IgD-negative memory B cell (primary cell): ENCODE measurements around the gene ING5. TPM values are rescaled to one million over a fixed set of nuclear protein-coding genes. Genes with fewer than 3 reads are reported as not detected.
"Not testable (repeated sequence)": the region's sequence is repeated elsewhere in the genome, so short reads cannot be mapped to it uniquely, and the experiment has no call there.

Experiments
- H3K27ac Mint-ChIP-seq, 3 donors: one replicate each; pipeline ENCODE4 v1.8.0; 2020 to 2022; ENCODE audit warnings: mild to moderate bottlenecking in 3 of 3, mixed read lengths in 3 of 3, moderate library complexity in 1 of 3
- H3K27me3 Mint-ChIP-seq: one replicate; pipeline ENCODE4 v1.8.0; 2021; ENCODE audit warnings: mixed read lengths
- H3K36me3 Mint-ChIP-seq: one replicate; pipeline ENCODE4 v1.8.0; 2020; ENCODE audit warnings: mild to moderate bottlenecking, mixed read lengths
- H3K4me1 Mint-ChIP-seq, 3 donors: one replicate each; pipeline ENCODE4 v1.8.0; 2020 to 2022; ENCODE audit warnings: mixed read lengths in 3 of 3, mild to moderate bottlenecking in 1 of 3
- H3K4me3 Mint-ChIP-seq, 4 donors: one replicate each; pipeline ENCODE4 v1.8.0; 2020 to 2022; ENCODE audit warnings: mild to moderate bottlenecking in 4 of 4, mixed read lengths in 4 of 4, moderate library complexity in 3 of 4
- H3K9me3 Mint-ChIP-seq, 3 donors: one replicate each; pipeline ENCODE4 v1.8.0; 2020 to 2021; ENCODE audit warnings: mixed read lengths in 3 of 3, mild to moderate bottlenecking in 1 of 3
- polyA plus RNA-seq: library from polyadenylated mRNA; unstranded; fragments of 300-500 nt; fragmentation: Illumina TruSeq; gene quantifications from one replicate; pipeline ENCODE4 v1.2.3, GENCODE V29; 2021

The ING5 gene
- polyA plus RNA-seq, 1 donor from 2014 or later, result 34.0 TPM

GRCh38 chr2:241734467-241735208 lies 32.8 kb downstream of the ING5 start, which contains the start of gene D2HGDH:
Gene D2HGDH (plus strand): TSS chr2:241734630. CDS start chr2:241735225, 595 bp downstream.
- no peaks in the 10 kb centered on the region for H3K9me3 Mint-ChIP-seq
- H3K27ac Mint-ChIP-seq, result peak within 1 kb of the TSS; percentile 73 to 92 (median 83)
- no peaks in the 10 kb centered on the region for H3K27me3 Mint-ChIP-seq

GRCh38 chr2:241736111-241736510 lies 34.3 kb downstream of the ING5 start:
- Mint-ChIP-seq H3K9me3 (no peaks in the 10 kb centered on the region), H3K27me3 (no peaks in the 10 kb centered on the region), H3K4me1 (peaks cover 7 to 11% (median 8%) of the 10 kb centered on the region in 3 donors), H3K36me3 (peaks cover 3% of the 10 kb centered on the region), H3K27ac (peak overlapping the region in 1 of 3 donors; percentile 83), H3K4me3 (peak overlapping the region; percentile 84 to 90 (median 88))

More at GRCh38 chr2:241734467-241735208, 32.8 kb downstream of the ING5 start, which contains the start of gene D2HGDH:
- H3K36me3 Mint-ChIP-seq, result peaks cover 3% of the 10 kb centered on the region
- H3K4me3 Mint-ChIP-seq, result peak within 1 kb of the TSS; percentile 84 to 93 (median 88)
- peaks cover 7 to 18% (median 9%) of the 10 kb centered on the region in 3 donors for H3K4me1 Mint-ChIP-seq

GRCh38 chr2:241738040-241738686 lies 36.3 kb downstream of the ING5 start:
- Mint-ChIP-seq H3K27me3 (no peaks in the 10 kb centered on the region), H3K27ac (peak overlapping the region in 1 of 3 donors; percentile 83), H3K4me3 (peak overlapping the region in 2 of 4 donors; percentile 49 to 85), H3K36me3 (peaks cover 3% of the 10 kb centered on the region), H3K9me3 (no peaks in the 10 kb centered on the region), H3K4me1 (peaks cover 0 to 8% (median 6%) of the 10 kb centered on the region in 3 donors)

DNA sequence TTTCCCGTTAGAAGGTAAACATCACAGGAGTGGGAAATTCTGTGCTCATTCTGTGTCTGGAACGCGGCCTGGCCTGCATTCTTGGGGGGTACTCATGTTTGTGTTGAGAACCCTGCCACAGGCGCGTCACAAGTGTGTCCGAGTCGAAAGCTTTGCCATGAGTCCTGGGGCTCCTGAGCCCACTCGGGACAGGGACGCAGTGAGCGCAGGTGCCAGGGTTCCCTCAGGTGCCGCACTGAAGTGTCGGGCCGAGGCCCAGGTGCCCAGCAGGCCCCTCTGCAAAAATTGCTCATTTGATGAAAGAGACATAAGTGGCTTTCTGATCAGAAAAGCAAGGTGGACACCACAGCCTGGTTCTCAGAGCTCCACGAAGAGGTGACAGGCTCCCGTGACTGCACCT lies 37.3 kb downstream of the ING5 start:
- Mint-ChIP-seq H3K27me3 (no peaks in the 10 kb centered on the region), H3K36me3 (peaks cover 3% of the 10 kb centered on the region), H3K9me3 (no peaks in the 10 kb centered on the region), H3K27ac (peak overlapping the region in 2 of 3 donors; percentile 19 to 83), H3K4me1 (peaks cover 0 to 8% (median 6%) of the 10 kb centered on the region in 3 donors), H3K4me3 (peak overlapping the region in 3 of 4 donors; percentile 12 to 64 (median 41))

GRCh38 chr2:241739651-241740050 lies 37.8 kb downstream of the ING5 start:
- Mint-ChIP-seq H3K9me3 (no peaks in the 10 kb centered on the region), H3K27me3 (no peaks in the 10 kb centered on the region), H3K27ac (peak overlapping the region in 2 of 3 donors; percentile 4 to 19), H3K4me3 (peak overlapping the region in 1 of 4 donors; percentile 41), H3K36me3 (peaks cover 3% of the 10 kb centered on the region), H3K4me1 (peaks cover 0 to 8% (median 6%) of the 10 kb centered on the region in 3 donors)

DNA sequence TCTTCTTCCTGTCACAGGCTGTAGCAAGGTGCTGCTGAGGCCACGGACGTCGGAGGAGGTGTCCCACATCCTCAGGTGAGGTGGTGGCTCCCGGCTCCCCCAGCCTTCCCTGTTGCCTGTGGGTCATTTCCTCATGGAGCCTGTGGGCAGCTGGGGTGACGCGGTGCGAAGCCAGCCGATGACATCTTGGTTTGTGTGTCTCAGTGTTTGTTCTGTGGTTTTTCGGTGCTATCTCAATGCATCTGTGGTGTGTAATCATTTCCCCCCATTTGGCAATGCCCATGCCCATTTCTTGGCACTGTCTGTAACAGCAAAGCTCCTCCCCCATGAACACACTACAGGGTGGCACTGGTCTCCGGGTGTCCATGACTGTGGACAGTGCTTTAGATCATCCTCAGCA lies 39.2 kb downstream of the ING5 start:
- Mint-ChIP-seq H3K27ac (peak overlapping the region in 1 of 3 donors; percentile 44), H3K4me1 (peaks cover 4 to 7% (median 6%) of the 10 kb centered on the region in 3 donors), H3K4me3 (no peak overlapping the region), H3K27me3 (no peaks in the 10 kb centered on the region), H3K36me3 (peaks cover 10% of the 10 kb centered on the region), H3K9me3 (no peaks in the 10 kb centered on the region)

GRCh38 chr2:241742320-241742939 lies 40.6 kb downstream of the ING5 start:
- H3K27me3 Mint-ChIP-seq, result no peaks in the 10 kb centered on the region
- no peak overlapping the region for H3K27ac Mint-ChIP-seq
- peaks cover 3 to 7% (median 4%) of the 10 kb centered on the region in 3 donors for H3K4me1 Mint-ChIP-seq
- peaks cover 12% of the 10 kb centered on the region for H3K36me3 Mint-ChIP-seq
- no peaks in the 10 kb centered on the region for H3K9me3 Mint-ChIP-seq
- no peak overlapping the region for H3K4me3 Mint-ChIP-seq

DNA sequence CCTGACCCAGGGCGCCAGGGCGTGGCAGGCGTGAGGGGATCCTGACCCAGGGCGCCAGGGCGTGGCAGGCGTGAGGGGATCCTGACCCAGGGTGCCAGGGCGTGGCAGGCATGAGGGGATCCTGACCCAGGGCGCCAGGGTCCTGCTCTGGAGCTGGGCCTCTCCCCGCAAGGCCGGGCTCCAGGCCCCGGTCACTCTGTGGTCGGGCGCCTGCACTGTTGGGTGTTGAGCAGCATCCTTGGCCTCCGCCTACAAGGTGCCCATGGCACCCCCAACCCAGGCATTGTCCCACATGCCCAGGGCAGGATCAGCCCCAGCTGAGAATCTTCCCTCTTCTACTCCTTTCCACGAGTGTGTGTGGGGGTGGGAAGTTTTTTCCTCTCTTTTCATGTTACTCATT lies 41.2 kb downstream of the ING5 start:
- H3K9me3 Mint-ChIP-seq, H3K27me3 Mint-ChIP-seq, H3K4me1 Mint-ChIP-seq, H3K27ac Mint-ChIP-seq, H3K4me3 Mint-ChIP-seq: not testable (repeated sequence)
- peaks cover 13% of the 10 kb centered on the region for H3K36me3 Mint-ChIP-seq

- Mint-ChIP-seq H3K4me1 (peaks cover 3 to 7% (median 4%) of the 10 kb centered on the region in 3 donors), H3K9me3 (no peaks in the 10 kb centered on the region), H3K27me3 (no peaks in the 10 kb centered on the region), H3K4me3 (no peak overlapping the region), H3K27ac (no peak overlapping the region), H3K36me3 (peaks cover 14% of the 10 kb centered on the region)
These were observed 41.8 kb downstream of the ING5 start for GRCh38 chr2:241743620-241744019.

DNA sequence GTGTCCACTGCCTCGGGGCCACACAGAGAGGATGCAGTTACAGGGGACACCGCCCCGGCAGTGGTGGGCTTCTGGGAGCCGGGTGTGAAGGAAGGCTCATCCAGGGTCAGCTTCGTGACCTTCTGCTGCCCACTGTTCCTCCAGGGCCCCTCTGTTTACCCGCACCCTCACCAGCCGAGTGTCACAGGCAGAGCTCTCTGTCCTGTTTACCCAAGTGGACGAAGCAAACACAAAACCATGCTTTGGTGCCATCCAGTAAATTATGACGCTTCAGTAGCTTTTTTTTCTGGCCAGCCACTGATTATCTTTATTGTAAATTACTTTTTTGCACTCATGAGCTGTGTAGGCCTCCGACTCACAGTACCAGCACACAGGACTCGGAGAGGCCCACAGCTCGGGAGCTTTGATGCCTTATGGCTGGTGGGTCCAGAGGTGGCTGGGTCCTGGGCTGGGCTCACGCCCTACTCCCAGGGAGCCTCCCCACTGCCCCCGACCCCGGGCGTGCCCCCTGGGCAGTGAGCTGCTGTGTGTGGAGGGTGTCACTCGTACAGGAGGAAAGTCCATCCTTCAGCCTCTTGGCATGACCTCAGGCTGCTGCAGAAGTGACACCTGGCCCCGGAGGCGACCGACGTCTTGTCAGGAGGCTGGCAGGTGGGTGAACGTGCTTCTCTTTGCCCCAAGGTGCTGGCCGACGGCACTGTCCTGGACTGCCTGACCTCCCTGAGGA lies 42.4 kb downstream of the ING5 start:
- H3K27ac Mint-ChIP-seq, result no peak overlapping the region

DNA sequence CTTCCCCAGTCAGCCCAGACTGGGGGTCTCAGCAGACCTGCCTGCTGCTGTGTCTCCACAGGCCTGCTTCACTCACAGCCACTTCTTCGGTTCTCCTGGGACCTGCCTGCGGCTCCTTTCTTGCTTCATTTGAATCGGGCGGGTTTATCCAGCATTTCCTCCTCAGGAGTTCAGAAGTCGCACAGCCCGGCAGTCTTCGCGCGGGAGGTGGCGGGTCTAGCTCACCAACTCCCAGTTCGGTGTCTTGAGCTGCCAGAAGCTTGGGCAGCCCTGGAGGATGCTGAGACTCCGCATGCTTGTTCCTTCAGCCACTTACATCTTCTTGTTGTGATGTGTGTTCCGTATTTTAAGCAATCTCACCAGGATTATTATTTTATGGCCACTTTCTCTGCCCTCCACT lies 43.4 kb downstream of the ING5 start:
- H3K27me3 Mint-ChIP-seq, result no peaks in the 10 kb centered on the region
- H3K4me1 Mint-ChIP-seq, result peaks cover 0 to 7% (median 2%) of the 10 kb centered on the region in 3 donors
- no peak overlapping the region for H3K27ac Mint-ChIP-seq
- peaks cover 18% of the 10 kb centered on the region for H3K36me3 Mint-ChIP-seq
- H3K9me3 Mint-ChIP-seq, result peaks cover 0 to 3% (median 0%) of the 10 kb centered on the region in 3 donors
- no peak overlapping the region for H3K4me3 Mint-ChIP-seq

More for the DNA sequence above, 42.4 kb downstream of the ING5 start:
- peaks cover 2 to 7% (median 3%) of the 10 kb centered on the region in 3 donors for H3K4me1 Mint-ChIP-seq
- no peaks in the 10 kb centered on the region for H3K9me3 Mint-ChIP-seq
- no peak overlapping the region for H3K4me3 Mint-ChIP-seq
- H3K36me3 Mint-ChIP-seq, result peaks cover 14% of the 10 kb centered on the region
- no peaks in the 10 kb centered on the region for H3K27me3 Mint-ChIP-seq

DNA sequence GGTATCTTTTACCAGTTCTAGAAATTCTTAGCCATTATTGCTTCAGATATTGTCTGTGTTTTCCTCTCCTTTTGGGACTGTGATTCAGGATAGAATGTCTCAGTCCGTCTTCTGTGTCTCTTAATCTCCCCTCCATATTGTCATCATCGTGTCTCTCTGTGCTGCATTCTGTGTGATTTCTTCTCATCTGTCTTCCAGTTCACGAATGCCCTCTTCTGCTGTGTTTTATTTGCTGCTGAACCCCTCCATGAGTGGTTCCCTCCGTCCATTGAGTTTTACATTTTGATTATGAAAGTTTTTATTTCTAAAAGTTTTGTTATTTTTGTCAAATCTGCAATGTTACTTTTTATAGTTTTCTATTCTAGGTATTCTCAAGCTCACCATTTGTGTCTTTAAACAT lies 44.2 kb downstream of the ING5 start:
- Mint-ChIP-seq H3K4me1 (peaks cover 0 to 7% (median 1%) of the 10 kb centered on the region in 3 donors), H3K27me3 (no peaks in the 10 kb centered on the region), H3K36me3 (peaks cover 18% of the 10 kb centered on the region), H3K27ac (no peak overlapping the region), H3K9me3 (peaks cover 0 to 3% (median 0%) of the 10 kb centered on the region in 3 donors), H3K4me3 (no peak overlapping the region)

DNA sequence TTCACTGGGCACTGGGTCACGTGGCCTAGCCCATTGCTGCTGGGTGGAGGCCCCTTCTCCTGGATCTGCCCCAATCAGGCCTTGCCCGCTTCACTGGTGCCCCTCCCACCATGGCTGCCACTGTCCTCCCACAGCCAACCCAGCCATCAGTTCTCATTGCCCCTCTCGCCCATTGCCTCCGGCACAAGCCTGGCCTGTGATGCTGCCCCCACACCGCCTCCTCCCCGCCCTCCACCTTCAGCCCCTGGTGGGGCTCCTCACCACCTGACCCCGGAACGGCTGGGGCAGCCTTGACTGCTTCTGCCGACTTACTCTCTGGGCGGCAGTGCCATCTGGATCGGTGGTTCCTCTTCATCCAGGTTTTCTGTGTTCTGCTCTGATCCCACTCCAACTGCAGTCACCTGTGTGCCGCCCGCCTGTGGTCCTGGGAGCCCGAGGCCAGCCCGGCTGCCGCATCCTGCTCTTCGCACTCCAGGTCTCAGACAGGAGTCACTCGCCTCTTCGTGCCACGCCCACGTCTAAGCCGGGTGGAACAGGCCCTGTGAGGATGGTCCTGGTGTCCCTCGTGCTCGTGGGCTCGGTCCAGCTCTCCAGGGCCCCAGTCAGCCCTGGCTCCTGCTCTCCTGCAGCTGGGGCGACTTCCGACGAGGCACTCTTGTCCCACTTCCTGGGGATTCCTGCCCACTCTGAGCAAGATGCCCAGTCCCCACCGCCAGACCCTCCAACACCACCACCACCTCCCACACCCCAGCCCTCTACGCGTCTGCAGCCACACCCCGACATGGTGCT lies 46.8 kb downstream of the ING5 start:
- Mint-ChIP-seq H3K36me3 (peaks cover 18% of the 10 kb centered on the region), H3K27ac (no peak overlapping the region)

More for the DNA sequence above, 46.8 kb downstream of the ING5 start:
- Mint-ChIP-seq H3K4me1 (peaks cover 0 to 7% (median 0%) of the 10 kb centered on the region in 3 donors), H3K4me3 (no peak overlapping the region), H3K27me3 (no peaks in the 10 kb centered on the region), H3K9me3 (peaks cover 0 to 3% (median 0%) of the 10 kb centered on the region in 3 donors)
